Psoas muscle (tissue), 8 donors: ENCODE data around the gene CD6. TPM values are rescaled to one million over a fixed set of nuclear protein-coding genes. Genes with fewer than 3 reads are reported as not detected.

Experiments used
- ATAC-seq, 4 donors: fragments of 200-7000 bp; cut with Tn5 transposase; one replicate each; pipeline ENCODE4 v1.9.1; 2020; ENCODE audit warnings: moderate library complexity in 3 of 4, mild to moderate bottlenecking in 2 of 4
- DNase-seq, 2 donors: peaks; one replicate each; pipeline ENCODE4 v3.0.0-alpha.2; 2020
- H3K27ac ChIP-seq: fragments of 200-600 bp; one replicate; pipeline ENCODE4 v1.8.0; 2022
- H3K27me3 ChIP-seq, 3 donors: fragments of 200-600 bp in 1 of 3; one replicate each; pipeline versions ENCODE4 v1.6.1 to v1.8.0; 2013 to 2022; ENCODE audit warnings: low read length in 2 of 3, mild to moderate bottlenecking in 2 of 3, moderate library complexity in 1 of 3; ENCODE audit not compliant: insufficient read depth in 3 of 3
- H3K36me3 ChIP-seq, 2 donors: fragments of 200-600 bp in 1 of 2; one replicate each; pipeline versions ENCODE4 v1.6.1 to v1.8.0; 2013 to 2022; ENCODE audit warnings: low read depth in 1 of 2, mild to moderate bottlenecking in 1 of 2, moderate library complexity in 1 of 2; ENCODE audit not compliant: insufficient read depth in 1 of 2
- H3K4me1 ChIP-seq: fragments of 200-600 bp; one replicate; pipeline ENCODE4 v1.8.0; 2022
- H3K4me3 ChIP-seq: fragments of 200-600 bp; one replicate; pipeline ENCODE4 v1.8.0; 2022; ENCODE audit warnings: mild to moderate bottlenecking
- H3K9me3 ChIP-seq: fragments of 200-600 bp; one replicate; pipeline ENCODE4 v1.8.0; 2022
- WGBS, 3 donors: extraction: QIAGEN DNeasy Blood & Tissue Kit; methylation state at CpG; one replicate each; pipeline versions ENCODE4 v1.1.6 to v1.1.7; 2013; 5-methylcytosine and 5-hydroxymethylcytosine counted together
- intact Hi-C, 2 donors: fragments of 100-400 bp; cut with DNase I; formaldehyde crosslinking; loops; one replicate each; pipeline versions ENCODE4 v1.11.0 to v1.14.2; 2022
- polyA plus RNA-seq, 3 donors: library from polyadenylated mRNA; stranded (reverse); fragments of 200-250 nt; gene quantifications; one replicate each; pipeline ENCODE4 v1.2.3, GENCODE V29; 2013
- total RNA-seq, 4 donors: library from RNA; stranded (reverse); fragmentation: NEBNext Ultra II Directional in 2 of 4; extraction: Animal tissue kit (Norgen Biotek cat#: 25700) in 2 of 4; gene quantifications; one replicate each; pipeline versions ENCODE4 v1.2.1 to v1.2.4, GENCODE V29; 2021 to 2023
- TF ChIP-seq, protein P1 (sequence below): fragments of 200-600 bp; IDR thresholded peaks from one replicate; pipeline ENCODE4 v1.8.0; 2022; ENCODE audit warnings: antibody characterized with exemption
- donor health status: healthy with polysubstance abuse.
- donor health status: DM: no; HTN: no; CAD: no; lungs with moderate emphysema.
- donor health status: Bipolar disorder and iron deficiency.
- donor health status: healthy.
- donor health status: DM: yes; HTN: yes; CAD: no.
- donor health status: DM: no; HTN: no; CAD: no.
- donor health status: DM: no; HTN: no; CAD: no.
- donor health status: DM: yes; HTN: yes; CAD: no.

CD6 gene
- total and polyA plus RNA-seq, 7 donors: 0.05 to 0.74 (median 0.43) TPM

DNA sequence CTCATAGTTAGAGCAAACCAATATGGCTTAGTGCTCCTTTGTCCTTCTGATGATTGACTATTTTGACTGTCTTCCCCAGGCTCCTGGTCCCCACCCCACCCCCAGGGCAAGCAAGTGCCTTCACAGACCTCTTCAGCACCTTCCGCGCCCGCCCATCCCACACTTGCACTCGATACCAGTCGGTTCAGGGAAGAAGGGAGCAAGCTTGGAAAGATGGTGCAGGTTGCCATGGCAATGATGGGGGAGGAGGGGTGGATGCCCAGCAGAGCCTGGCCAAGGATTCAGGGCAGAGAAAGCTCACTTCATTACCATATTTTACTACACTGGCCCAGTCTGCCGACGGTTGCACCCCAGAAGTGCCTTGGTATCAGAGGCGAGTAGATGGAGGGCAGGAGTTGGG is 45.0 kb upstream of the CD6 start:
- H3K27me3 ChIP-seq: peaks cover 0 to 23% (median 4%) of the 10 kb centered on the region in 3 donors
- intact Hi-C loops: no loop called here

DNA sequence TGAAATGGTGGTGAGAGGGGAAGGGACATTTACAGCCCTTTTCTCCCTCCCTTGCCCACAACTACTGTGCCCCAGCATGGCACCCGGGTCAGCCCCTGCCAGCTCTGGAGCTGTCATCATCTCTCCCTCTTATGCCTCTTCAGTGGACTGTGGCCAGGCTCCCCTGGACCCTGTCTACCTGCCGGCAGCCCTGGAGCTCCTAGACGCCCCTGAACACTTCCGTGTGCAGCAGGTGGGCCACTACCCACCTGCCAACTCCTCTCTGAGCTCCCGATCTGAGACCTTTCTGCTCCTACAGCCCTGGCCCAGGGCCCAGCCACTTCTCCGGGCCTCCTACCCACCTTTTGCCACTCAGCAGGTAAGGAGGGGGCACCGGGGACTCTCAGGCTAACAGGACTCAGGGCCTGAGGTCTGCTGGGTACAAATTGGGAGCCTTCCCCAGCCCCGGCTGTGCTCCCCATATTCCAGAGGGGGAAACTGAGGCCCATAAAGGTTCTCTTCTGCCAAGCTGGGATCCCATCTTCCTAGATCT is 44.4 kb upstream of the CD6 start:
- no peaks in the 10 kb centered on the region for H3K9me3 ChIP-seq
- TF ChIP-seq, protein P1, sequence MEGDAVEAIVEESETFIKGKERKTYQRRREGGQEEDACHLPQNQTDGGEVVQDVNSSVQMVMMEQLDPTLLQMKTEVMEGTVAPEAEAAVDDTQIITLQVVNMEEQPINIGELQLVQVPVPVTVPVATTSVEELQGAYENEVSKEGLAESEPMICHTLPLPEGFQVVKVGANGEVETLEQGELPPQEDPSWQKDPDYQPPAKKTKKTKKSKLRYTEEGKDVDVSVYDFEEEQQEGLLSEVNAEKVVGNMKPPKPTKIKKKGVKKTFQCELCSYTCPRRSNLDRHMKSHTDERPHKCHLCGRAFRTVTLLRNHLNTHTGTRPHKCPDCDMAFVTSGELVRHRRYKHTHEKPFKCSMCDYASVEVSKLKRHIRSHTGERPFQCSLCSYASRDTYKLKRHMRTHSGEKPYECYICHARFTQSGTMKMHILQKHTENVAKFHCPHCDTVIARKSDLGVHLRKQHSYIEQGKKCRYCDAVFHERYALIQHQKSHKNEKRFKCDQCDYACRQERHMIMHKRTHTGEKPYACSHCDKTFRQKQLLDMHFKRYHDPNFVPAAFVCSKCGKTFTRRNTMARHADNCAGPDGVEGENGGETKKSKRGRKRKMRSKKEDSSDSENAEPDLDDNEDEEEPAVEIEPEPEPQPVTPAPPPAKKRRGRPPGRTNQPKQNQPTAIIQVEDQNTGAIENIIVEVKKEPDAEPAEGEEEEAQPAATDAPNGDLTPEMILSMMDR: no peak
- H3K27ac ChIP-seq: no peak overlapping the region
- intact Hi-C loops: no loop called here
- DNase-seq (peak in 1 of 2 donors; percentile 26), ATAC-seq (no peak)
- H3K27me3 ChIP-seq: peaks cover 0 to 23% (median 4%) of the 10 kb centered on the region in 3 donors
- no peak overlapping the region for H3K4me3 ChIP-seq
- peaks cover 0 to 10% of the 10 kb centered on the region in 2 donors for H3K36me3 ChIP-seq
- peaks cover 14% of the 10 kb centered on the region for H3K4me1 ChIP-seq
- 83 to 96% (median 86%) methylated on average over 8 of the region's 8 CpGs for WGBS, 3 donors

More for the DNA sequence above, 45.0 kb upstream of the CD6 start:
- 87 to 93% (median 90%) methylated on average over 8 of the region's 8 CpGs for WGBS, 3 donors
- TF ChIP-seq, protein P1: no peak
- Histone ChIP-seq H3K4me3 (no peak overlapping the region), H3K9me3 (no peaks in the 10 kb centered on the region), H3K36me3 (peaks cover 0 to 16% of the 10 kb centered on the region in 2 donors), H3K27ac (no peak overlapping the region), H3K4me1 (peaks cover 14% of the 10 kb centered on the region)
- no peak for DNase-seq
- ATAC-seq: no peak

DNA sequence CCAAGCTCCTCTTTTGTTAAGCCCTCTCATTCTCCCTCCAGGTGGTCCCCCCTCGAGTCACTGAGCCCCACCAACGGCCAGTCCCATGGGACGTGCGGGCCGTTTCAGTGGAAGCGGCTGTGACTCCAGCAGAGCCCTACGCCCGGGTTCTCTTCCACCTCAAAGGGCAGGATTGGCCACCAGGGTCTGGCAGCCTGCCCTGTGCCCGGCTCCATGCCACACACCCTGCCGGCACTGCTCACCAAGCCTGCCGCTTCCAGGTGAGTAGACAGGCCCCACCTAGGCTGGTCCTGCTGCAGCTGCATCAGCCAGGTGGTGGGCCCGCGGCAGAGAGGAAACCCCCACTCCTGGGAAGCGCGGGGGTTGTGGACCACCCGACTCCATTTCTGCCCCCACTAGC is 43.9 kb upstream of the CD6 start:
- intact Hi-C loops: no loop called here

DNA sequence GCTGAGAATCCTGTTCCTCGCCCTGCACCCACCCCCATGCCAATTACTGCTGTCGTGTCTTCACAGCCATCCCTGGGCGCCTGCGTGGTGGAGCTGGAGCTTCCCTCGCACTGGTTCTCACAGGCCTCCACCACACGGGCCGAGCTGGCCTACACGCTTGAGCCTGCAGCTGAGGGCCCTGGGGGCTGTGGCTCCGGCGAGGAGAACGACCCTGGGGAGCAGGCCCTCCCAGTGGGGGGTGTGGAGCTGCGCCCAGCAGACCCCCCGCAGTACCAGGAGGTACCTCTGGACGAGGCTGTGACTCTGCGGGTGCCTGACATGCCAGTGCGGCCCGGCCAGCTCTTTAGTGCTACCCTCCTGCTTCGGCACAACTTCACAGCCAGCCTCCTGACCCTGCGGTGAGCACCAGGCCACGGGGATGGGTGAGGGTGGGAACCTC is 42.9 kb upstream of the CD6 start:
- H3K4me3 ChIP-seq: no peak overlapping the region
- intact Hi-C loops: no loop called here
- TF ChIP-seq, protein P1: no peak
- no peaks in the 10 kb centered on the region for H3K36me3 ChIP-seq
- ATAC-seq (no peak), DNase-seq (peak in 1 of 2 donors; percentile 42)
- H3K27me3 ChIP-seq: peaks cover 0 to 23% (median 4%) of the 10 kb centered on the region in 3 donors
- H3K27ac ChIP-seq: no peak overlapping the region
- WGBS, 3 donors: 91 to 95% (median 93%) methylated on average over 18 to 20 of the region's 20 CpGs
- H3K4me1 ChIP-seq: peaks cover 13% of the 10 kb centered on the region
- no peaks in the 10 kb centered on the region for H3K9me3 ChIP-seq

More for the DNA sequence above, 43.9 kb upstream of the CD6 start:
- H3K27me3 ChIP-seq: peaks cover 0 to 23% (median 4%) of the 10 kb centered on the region in 3 donors
- H3K9me3 ChIP-seq: no peaks in the 10 kb centered on the region
- TF ChIP-seq, protein P1: no peak
- H3K27ac ChIP-seq: no peak overlapping the region
- WGBS, 3 donors: 73 to 77% (median 77%) methylated on average over 16 of the region's 16 CpGs
- DNase-seq (no peak), ATAC-seq (no peak)
- H3K4me1 ChIP-seq: peaks cover 14% of the 10 kb centered on the region
- peaks cover 0 to 5% of the 10 kb centered on the region in 2 donors for H3K36me3 ChIP-seq
- H3K4me3 ChIP-seq: no peak overlapping the region

DNA sequence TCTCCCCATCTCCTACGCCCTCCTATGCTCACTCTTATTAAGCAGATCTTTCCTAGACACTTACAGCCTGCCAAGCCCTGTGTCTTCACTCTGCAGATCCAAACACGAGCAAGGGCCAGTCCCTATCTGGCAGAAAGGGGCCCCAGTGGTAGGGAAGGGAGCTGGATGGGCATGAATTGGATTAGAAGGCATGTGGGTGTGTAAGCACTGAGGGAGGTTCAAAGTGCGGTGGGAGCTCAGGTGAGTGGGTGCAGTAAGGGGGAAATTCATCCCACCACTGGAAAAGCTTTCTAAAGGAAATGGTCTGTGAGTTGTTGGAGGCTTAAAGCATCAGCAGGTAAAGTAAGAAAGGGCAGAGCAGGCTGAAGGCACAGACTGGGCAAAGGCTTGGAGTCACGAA is 41.7 kb upstream of the CD6 start:
- 89 to 90% (median 89%) methylated on average over 4 of the region's 4 CpGs for WGBS, 3 donors
- Histone ChIP-seq H3K36me3 (no peaks in the 10 kb centered on the region), H3K27me3 (peaks cover 0 to 17% (median 4%) of the 10 kb centered on the region in 3 donors), H3K9me3 (no peaks in the 10 kb centered on the region), H3K27ac (no peak overlapping the region), H3K4me3 (no peak overlapping the region), H3K4me1 (peaks cover 3% of the 10 kb centered on the region)
- TF ChIP-seq, protein P1: no peak
- intact Hi-C loops: no loop called here
- DNase-seq (peak in 1 of 2 donors; percentile 7), ATAC-seq (no peak)
